SH-SY5Y (cell line): ENCODE measurements around the gene NT5C2.

ENCODE experiments used
- GATA2 ChIP-seq: IDR thresholded peaks from 2 replicates; pipeline ENCODE4 v1.6.1; 2011; ENCODE audit warnings: mild to moderate bottlenecking, low read depth, low read length
- GATA3 ChIP-seq: IDR thresholded peaks from 2 replicates; pipeline ENCODE4 v1.6.1; 2011; ENCODE audit warnings: low read depth, mild to moderate bottlenecking, low read length, moderate library complexity

- TF ChIP-seq GATA2 (no peak), GATA3 (no peak)
Observed at GRCh38 chr10:103180491-103180890, 12.6 kb downstream of the NT5C2 start.
